ENCODE data around the gene PAQR4.

The PAQR4 gene

DNA sequence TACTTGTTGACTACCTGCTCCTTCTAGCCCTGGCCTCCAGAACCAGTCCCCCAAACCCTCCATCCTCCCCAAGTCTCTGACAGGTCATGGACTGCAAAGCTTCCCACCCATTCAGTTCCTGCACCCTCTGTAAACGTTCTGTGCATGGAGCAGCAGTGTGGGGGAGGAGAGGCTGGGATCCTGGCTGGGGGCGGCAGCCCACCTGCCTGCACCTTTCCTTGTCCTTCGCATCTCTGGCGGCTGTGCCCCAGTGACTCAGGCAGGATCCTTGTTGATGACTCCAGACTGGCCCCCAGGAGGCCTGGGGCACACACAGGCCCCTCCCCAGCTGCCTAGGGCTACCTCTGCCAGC is 12.7 kb downstream of the PAQR4 start:
- Histone ChIP-seq H3K27me3 (ENCODE audit: low read depth, low read length) (no peaks in the 10 kb centered on the region), H2AFZ (ENCODE audit: low read depth, low read length) (no peak overlapping the region), H3K9ac (ENCODE audit: low read length) (no peak overlapping the region), H3K9me3 (ENCODE audit: insufficient read depth, low read length) (no peaks in the 10 kb centered on the region), H3K4me2 (ENCODE audit: low read length) (no peak overlapping the region), H3K4me1 (ENCODE audit: low read length) (peaks cover 7% of the 10 kb centered on the region), H3K36me3 (replicated peaks; ENCODE audit: low read depth, low read length) (peaks cover 10% of the 10 kb centered on the region), H3K27ac (ENCODE audit: low read length) (no peak overlapping the region), H4K20me1 (ENCODE audit: insufficient read depth, low read length) (no peaks in the 10 kb centered on the region), H3K79me2 (ENCODE audit: low read length) (peaks cover 29% of the 10 kb centered on the region), H3K4me3 (ENCODE audit: low read length) (no peak overlapping the region)
- TF ChIP-seq, protein P1, sequence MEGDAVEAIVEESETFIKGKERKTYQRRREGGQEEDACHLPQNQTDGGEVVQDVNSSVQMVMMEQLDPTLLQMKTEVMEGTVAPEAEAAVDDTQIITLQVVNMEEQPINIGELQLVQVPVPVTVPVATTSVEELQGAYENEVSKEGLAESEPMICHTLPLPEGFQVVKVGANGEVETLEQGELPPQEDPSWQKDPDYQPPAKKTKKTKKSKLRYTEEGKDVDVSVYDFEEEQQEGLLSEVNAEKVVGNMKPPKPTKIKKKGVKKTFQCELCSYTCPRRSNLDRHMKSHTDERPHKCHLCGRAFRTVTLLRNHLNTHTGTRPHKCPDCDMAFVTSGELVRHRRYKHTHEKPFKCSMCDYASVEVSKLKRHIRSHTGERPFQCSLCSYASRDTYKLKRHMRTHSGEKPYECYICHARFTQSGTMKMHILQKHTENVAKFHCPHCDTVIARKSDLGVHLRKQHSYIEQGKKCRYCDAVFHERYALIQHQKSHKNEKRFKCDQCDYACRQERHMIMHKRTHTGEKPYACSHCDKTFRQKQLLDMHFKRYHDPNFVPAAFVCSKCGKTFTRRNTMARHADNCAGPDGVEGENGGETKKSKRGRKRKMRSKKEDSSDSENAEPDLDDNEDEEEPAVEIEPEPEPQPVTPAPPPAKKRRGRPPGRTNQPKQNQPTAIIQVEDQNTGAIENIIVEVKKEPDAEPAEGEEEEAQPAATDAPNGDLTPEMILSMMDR (IDR thresholded peaks at IDR 0.05; ENCODE audit: low read depth, low read length) = no peak
- TF ChIP-seq EZH2phosphoT487 (IDR thresholded peaks at IDR 0.05; ENCODE audit: low read depth) = no peak

DNA sequence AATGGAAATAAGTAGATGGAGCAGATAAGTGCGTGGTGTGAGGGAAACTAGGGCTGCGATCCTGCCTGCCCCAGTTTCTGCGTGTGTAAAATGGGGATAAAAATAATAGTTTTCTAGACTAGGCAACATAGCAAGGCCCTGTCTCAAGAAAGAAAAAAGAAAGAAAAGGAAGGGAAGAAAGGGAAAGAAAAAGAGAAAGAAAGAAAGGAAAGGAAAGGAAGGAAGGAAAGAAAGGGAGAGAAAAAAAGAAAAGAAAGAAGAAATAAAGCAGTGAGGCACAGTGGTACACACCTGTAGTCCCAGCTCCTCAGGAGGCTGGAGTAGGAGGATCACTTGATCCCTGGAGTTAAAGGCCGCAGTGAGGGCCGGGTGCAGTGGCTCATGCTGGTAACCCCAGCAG is 13.3 kb downstream of the PAQR4 start:
- H3K4me1 ChIP-seq (ENCODE audit: low read length) = peaks cover 7% of the 10 kb centered on the region
- no peak overlapping the region for H3K9ac ChIP-seq (ENCODE audit: low read length)
- no peak overlapping the region for H2AFZ ChIP-seq (ENCODE audit: low read depth, low read length)
- no peaks in the 10 kb centered on the region for H4K20me1 ChIP-seq (ENCODE audit: insufficient read depth, low read length)
- H3K79me2 ChIP-seq (ENCODE audit: low read length) = peaks cover 27% of the 10 kb centered on the region
- no peak overlapping the region for H3K27ac ChIP-seq (ENCODE audit: low read length)
- no peak for TF ChIP-seq EZH2phosphoT487 (IDR thresholded peaks at IDR 0.05; ENCODE audit: low read depth)
- TF ChIP-seq, protein P1 (IDR thresholded peaks at IDR 0.05; ENCODE audit: low read depth, low read length) = no peak
- H3K4me3 ChIP-seq (ENCODE audit: low read length) = no peak overlapping the region
- H3K9me3 ChIP-seq (ENCODE audit: insufficient read depth, low read length) = no peaks in the 10 kb centered on the region
- H3K36me3 ChIP-seq (replicated peaks; ENCODE audit: low read depth, low read length) = peaks cover 7% of the 10 kb centered on the region
- no peaks in the 10 kb centered on the region for H3K27me3 ChIP-seq (ENCODE audit: low read depth, low read length)
- H3K4me2 ChIP-seq (ENCODE audit: low read length) = no peak overlapping the region

DNA sequence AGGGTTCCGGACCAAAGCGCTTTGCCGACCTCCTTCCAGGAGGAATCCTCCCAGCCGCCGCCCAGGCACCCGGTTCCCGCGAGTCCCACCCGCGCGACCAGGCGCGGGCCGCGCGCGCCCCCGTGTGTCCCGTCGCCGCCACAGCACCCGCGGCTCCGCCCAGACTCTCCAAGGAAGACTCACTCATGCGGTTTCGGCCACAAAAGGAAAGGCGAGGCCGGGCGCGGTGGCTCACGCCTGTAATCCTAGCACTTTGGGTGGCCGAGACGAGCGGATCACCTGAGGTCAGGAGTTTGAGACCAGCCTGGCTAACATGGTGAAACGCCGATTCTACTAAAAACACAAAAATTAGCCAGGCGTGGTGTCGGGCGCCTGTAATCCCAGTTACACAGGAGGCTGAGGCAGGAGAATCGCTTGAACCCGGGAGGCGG is 14.6 kb downstream of the PAQR4 start:
- H3K79me2 ChIP-seq (ENCODE audit: low read length) = peaks cover 16% of the 10 kb centered on the region
- H3K9ac ChIP-seq (ENCODE audit: low read length) = peak overlapping the region; percentile 57
- TF ChIP-seq EZH2phosphoT487 (IDR thresholded peaks at IDR 0.05; ENCODE audit: low read depth) = no peak
- TF ChIP-seq, protein P1 (IDR thresholded peaks at IDR 0.05; ENCODE audit: low read depth, low read length) = peak; percentile 81

DNA sequence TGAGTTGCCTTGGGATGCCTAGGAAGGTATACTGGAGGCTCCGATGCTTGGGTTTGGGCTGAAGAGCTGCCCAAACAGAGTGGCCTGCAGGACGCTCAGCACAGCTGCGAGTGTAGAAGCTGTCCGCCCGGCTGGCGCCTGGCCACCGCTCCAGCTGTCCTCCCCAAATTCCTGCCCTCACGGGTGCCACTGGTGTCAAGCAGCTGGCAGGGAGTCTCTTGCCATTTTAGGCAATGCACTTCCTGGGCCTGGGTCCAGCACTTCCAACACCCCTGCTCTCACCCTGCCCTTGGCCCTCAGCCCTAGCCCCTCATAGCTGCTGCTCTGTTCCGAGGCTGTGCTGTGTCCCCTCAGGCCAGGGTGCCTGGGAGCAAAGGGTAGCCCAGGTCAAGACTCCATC is 16.3 kb downstream of the PAQR4 start:
- no peak overlapping the region for H3K4me2 ChIP-seq (ENCODE audit: low read length)
- H3K4me1 ChIP-seq (ENCODE audit: low read length) = peaks cover 7% of the 10 kb centered on the region
- no peaks in the 10 kb centered on the region for H4K20me1 ChIP-seq (ENCODE audit: insufficient read depth, low read length)
- H3K27ac ChIP-seq (ENCODE audit: low read length) = no peak overlapping the region
- TF ChIP-seq, protein P1 (IDR thresholded peaks at IDR 0.05; ENCODE audit: low read depth, low read length) = no peak
- TF ChIP-seq EZH2phosphoT487 (IDR thresholded peaks at IDR 0.05; ENCODE audit: low read depth) = no peak
- H3K9me3 ChIP-seq (ENCODE audit: insufficient read depth, low read length) = no peaks in the 10 kb centered on the region
- H3K9ac ChIP-seq (ENCODE audit: low read length) = no peak overlapping the region
- H3K27me3 ChIP-seq (ENCODE audit: low read depth, low read length) = peaks cover 20% of the 10 kb centered on the region
- H3K4me3 ChIP-seq (ENCODE audit: low read length) = no peak overlapping the region
- no peaks in the 10 kb centered on the region for H3K79me2 ChIP-seq (ENCODE audit: low read length)
- no peaks in the 10 kb centered on the region for H3K36me3 ChIP-seq (replicated peaks; ENCODE audit: low read depth, low read length)
- H2AFZ ChIP-seq (ENCODE audit: low read depth, low read length) = no peak overlapping the region

More for the DNA sequence above, 14.6 kb downstream of the PAQR4 start:
- Histone ChIP-seq H4K20me1 (ENCODE audit: insufficient read depth, low read length) (no peaks in the 10 kb centered on the region), H3K9me3 (ENCODE audit: insufficient read depth, low read length) (no peaks in the 10 kb centered on the region), H3K27ac (ENCODE audit: low read length) (no peak overlapping the region), H3K4me2 (ENCODE audit: low read length) (peak overlapping the region; percentile 77), H3K4me1 (ENCODE audit: low read length) (peaks cover 7% of the 10 kb centered on the region), H3K27me3 (ENCODE audit: low read depth, low read length) (peaks cover 3% of the 10 kb centered on the region; the same call in 1 of the 2 replicates), H3K36me3 (replicated peaks; ENCODE audit: low read depth, low read length) (no peaks in the 10 kb centered on the region), H3K4me3 (ENCODE audit: low read length) (peak overlapping the region; percentile 75), H2AFZ (ENCODE audit: low read depth, low read length) (peak overlapping the region; percentile 65)

Data from OCI-LY3 (cell line).